HG03066 (cell line): Measurements from ENCODE around the gene SLC17A4.

Experiments
- ATAC-seq: cut with Tn5 transposase; IDR thresholded peaks from one replicate; pipeline ENCODE4 v1.9.1; 2021; ENCODE audit warnings: low read depth; ENCODE audit not compliant: unreplicated experiment

Gene SLC17A4, protein sequence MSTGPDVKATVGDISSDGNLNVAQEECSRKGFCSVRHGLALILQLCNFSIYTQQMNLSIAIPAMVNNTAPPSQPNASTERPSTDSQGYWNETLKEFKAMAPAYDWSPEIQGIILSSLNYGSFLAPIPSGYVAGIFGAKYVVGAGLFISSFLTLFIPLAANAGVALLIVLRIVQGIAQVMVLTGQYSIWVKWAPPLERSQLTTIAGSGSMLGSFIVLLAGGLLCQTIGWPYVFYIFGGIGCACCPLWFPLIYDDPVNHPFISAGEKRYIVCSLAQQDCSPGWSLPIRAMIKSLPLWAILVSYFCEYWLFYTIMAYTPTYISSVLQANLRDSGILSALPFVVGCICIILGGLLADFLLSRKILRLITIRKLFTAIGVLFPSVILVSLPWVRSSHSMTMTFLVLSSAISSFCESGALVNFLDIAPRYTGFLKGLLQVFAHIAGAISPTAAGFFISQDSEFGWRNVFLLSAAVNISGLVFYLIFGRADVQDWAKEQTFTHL

GRCh38 chr6:25754535-25754934, at the start of gene SLC17A4:
SLC17A4 (plus strand) TSS chr6:25754742; CDS start chr6:25761963, 7,221 bp downstream.
- ATAC-seq = no peak

DNA sequence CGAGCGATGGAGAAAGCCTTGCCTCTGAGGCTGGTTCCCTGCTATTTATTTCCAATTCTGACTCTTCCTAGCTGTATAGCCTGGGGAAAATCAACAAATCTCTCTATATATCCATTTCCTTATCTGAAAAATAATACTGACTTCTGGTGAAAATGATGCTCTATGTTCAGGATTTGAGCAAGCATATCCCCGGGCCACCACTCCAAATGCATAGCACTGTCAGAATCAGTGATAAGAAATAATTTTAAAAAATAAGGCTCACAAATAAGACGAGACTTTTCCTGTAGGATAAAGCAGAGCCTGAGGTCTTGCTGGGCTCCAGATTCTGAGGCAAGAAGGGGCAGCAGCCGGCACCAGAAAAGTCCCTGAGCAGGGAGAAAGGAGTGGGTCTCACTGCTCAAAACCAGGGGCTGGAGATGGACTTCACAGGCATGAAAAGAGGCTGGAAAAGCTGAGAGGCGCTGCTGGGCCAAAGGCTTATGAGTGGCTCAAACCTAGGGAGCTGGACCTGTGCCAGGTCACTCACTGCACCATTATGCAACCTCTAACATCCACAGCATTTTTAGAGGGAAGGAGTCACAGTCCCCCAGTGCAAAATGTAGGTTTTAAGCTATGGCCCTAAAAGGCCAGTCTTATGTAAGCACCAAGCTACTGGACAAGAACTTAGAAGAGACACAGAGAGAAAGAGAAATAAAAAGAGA, 48.1 kb upstream of the SLC17A4 start:
- ATAC-seq = no peak

DNA sequence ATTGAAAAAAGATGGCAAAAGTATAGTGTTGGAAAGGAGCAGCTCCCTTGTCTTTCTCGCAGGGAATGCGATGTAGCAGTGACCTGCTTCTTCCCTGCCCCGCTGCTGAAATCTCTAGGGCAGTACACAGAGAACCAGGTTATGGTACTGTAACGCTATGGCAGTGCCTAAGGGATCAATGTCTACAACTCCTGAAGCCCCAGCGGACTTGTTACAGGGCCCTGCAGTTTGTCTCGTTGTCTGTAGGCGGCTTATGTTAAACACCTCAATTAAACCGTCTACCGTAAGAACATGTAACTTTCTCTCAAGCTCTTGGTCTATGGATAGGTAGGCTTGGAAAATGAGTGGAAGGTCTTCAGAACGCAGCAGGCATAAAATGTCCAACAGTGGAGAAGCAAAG, 44.8 kb upstream of the SLC17A4 start:
- ATAC-seq = no peak

- no peak for ATAC-seq
Measured at GRCh38 chr6:25710287-25710686, 44.3 kb upstream of the SLC17A4 start.

DNA sequence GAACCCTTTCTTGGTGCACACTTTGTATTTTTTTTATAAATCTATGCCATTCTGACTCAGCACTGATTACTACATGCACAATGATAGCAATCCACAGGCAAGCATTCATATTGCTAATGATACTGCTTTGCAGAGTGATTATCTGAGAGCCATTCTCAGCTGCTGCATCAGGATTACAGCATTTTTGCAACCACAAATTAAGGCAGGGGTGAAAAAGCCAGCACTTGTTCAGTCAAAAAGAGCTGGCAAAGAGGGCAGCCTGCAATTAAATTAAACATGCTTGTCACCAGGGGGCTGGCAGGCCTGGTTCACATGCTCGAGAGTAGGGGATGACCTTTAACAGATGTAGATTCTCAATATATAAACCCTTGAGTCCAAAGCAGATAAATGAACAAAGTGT, 40.7 kb upstream of the SLC17A4 start:
- no peak for ATAC-seq

- ATAC-seq = no peak
Measured at GRCh38 chr6:25714765-25715164, 39.8 kb upstream of the SLC17A4 start.

GRCh38 chr6:25715794-25716193, 38.7 kb upstream of the SLC17A4 start:
- ATAC-seq = no peak

DNA sequence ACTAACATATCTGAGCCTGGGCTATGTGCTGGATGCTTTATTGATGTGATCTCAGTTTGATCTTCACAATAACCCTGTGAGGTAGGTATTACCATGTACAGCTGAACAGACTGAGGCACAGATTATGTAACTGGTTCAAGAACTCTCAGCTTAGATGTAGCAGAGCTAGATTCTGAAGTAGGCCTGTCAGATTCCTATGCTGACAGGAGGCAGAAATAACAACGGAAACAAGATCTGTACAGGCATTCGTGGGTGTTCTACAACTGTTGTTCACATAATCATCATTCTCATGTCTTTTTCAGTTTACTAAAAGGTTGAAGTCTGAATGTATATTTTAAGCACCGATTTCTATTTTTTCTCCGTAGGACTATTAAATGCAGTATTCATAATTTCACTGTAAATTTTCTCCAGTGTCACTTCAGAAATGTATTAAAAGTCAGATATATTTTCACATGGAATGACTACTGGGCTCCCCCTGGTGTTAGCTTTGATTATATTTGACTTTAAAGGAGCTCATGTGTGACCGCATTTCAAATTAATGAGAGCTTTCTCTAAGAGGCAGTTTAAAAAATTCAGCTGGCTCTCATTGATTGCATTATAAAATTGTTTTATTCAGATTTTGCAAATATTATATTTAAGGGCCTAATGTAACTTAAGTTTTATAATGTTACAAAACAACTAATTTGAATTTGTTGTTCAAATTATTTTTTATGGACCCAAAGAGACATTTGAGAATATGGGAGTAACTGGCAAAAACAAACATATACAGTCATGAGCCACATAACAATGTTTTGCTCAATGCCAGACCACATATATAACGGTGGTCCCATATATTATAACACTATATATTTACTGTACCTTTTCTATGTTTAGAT, 36.4 kb upstream of the SLC17A4 start:
- no peak for ATAC-seq

DNA sequence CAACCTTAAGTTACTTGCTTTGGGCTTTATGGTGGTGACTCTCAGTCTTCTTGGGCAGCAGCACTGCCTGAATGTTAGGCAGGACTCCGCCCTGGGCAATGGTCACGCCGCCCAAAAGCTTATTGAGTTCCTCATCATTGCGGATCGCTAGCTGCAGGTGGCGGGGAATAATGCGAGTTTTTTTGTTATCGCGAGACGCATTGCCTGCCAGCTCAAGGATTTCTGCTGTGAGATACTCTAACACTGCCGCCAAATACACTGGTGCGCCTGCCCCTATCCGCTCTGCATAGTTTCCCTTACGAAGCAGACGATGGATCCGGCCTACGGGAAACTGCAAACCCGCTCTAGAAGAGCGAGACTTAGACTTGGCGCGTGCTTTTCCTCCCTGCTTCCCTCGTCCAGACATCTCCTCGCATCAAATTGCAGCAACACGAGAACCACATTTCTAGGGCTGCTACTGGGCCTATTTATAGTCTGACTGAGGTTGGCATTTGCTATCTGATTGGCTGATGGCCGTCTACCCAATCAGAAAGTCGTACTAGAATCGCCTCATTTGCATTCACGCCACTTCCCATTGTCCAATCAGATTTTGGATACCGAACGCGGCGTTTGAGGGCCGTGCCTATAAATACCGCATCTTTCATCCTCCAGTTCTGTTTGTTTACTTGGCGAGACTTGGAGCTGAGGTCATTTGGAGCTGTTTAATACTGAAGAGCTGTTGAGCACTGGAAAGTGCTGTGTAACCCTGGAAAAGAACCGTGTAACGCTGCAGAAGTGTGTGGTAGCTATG, 28.2 kb upstream of the SLC17A4 start:
- no peak for ATAC-seq

DNA sequence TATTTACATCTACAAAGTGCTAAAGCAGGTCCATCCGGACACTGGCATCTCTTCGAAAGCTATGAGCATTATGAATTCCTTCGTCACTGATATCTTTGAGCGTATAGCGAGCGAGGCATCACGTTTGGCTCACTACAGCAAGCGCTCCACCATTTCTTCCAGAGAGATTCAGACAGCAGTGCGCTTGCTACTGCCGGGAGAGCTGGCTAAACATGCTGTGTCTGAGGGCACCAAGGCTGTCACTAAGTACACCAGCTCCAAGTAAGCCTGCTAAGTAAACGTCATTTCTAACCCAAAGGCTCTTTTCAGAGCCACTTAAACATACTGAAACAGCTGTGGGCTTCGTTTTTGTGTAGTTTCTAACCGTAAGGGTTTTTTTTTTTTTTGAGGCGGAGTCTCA, 27.5 kb upstream of the SLC17A4 start:
- no peak for ATAC-seq

DNA sequence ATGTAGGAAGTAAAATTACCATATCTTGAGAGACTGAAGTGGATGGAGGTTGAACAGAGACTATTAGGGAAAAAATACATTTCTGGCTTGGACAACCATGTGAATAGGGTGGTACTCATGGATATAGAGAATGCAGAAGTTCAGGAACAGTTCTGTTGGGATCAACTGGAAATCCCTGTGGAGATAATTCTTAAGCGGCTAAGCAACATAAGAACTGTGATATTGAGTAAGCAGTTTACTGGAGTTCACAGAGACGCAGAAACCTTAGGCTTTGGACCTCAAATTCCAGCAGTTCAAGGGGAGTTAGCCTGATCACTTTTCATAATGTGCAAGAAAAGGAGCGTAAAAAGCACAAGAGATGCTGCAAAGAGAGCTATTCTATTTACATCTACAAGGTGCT, 23.6 kb upstream of the SLC17A4 start:
- ATAC-seq = no peak

DNA sequence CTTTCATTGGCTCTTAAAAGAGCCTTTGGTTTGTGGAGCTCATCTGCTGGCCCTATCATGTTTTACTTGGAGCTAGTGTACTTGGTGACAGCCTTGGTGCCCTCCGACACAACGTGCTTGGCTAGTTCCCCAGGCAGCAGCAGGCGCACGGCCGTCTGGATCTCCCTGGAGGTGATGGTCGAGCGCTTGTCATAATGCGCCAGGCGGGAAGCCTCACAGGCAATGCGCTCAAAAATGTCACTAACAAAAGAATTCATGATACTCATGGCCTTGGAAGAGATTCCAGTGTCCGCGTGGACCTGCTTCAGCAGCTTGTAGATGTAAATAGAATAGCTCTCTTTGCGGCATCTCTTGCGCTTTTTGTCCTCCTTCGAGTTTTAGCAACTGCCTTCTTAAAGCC, 22.8 kb upstream of the SLC17A4 start:
- no peak for ATAC-seq

DNA sequence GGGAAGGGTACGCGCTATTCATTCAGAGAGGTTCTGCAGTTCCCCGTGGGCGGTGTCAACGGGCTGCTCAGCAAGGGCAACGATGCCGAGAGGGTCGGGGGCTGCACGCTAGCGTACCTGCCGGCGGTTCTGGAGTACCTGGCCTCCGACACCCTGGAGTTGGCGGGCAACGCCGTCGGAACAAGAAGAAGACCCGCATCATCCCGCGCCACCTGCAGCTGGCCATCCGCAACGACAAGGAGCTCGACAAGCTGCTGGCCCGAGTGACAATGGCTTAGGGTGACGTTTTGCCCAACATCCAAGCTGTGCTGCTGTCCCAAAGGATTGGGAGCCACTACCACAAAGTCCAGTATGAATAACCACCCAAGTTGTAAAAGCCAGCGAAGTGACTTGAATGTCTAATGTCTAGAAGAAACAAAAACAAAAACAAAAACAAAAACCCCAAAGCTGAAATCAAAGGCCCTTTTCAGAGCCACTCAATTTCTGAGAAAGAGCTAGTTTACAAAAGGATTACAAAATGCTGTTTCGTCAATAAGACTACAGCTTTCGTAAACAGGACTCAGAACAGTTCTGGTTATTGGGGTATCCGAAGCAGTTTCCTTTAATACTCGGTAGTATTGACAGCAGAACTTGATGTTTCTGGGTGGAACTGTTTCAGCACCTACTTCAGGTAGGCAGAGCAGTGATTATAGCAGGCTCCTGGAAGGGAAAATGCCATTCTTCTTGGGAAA, 21.9 kb upstream of the SLC17A4 start:
- ATAC-seq = no peak

- ATAC-seq = no peak
Measured at GRCh38 chr6:25735261-25735660, 19.3 kb upstream of the SLC17A4 start.

DNA sequence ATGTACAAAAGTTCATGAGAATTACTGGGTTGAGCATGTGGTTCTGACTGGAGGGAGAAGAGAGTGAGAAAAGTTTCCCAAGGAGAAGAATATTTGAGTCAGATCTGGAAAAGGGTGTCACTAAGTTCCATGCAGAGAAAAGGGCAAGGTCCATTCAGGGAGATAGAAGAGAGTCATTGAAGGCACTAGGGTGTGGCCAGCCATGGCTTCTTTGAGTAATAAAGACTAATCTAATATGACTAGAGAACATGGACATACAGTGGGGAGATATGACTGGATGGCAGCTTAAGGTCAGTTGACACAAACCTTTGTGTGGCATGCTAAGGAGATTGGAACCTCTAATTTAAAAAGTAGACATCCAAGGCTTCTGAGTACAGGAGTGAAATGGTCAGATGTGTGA, 10.7 kb upstream of the SLC17A4 start:
- no peak for ATAC-seq

- ATAC-seq = no peak
Measured at GRCh38 chr6:25745836-25746235, 8.7 kb upstream of the SLC17A4 start.

- no peak for ATAC-seq
Measured at GRCh38 chr6:25746968-25747367, 7.6 kb upstream of the SLC17A4 start.

GRCh38 chr6:25747477-25747876, 7.1 kb upstream of the SLC17A4 start:
- ATAC-seq = no peak

- ATAC-seq = no peak
Measured at GRCh38 chr6:25748049-25748448, 6.5 kb upstream of the SLC17A4 start.
